GM12874 (cell line): ENCODE data around the gene GRK4.

Experiments
- CTCF ChIP-seq: IDR thresholded peaks from 2 replicates; pipeline ENCODE4 v1.5.1; 2011; ENCODE audit warnings: low read depth, mild to moderate bottlenecking, control low read depth, low read length, moderate library complexity; ENCODE audit not compliant: insufficient read depth

Gene GRK4

GRCh38 chr4:2930135-2930757 lies 33.1 kb upstream of the GRK4 start:
- no peak for TF ChIP-seq CTCF

GRCh38 chr4:2930758-2931511 lies 32.4 kb upstream of the GRK4 start:
- peak; percentile 33; the same call in 1 of the 2 replicates for TF ChIP-seq CTCF

- TF ChIP-seq CTCF = peak; percentile 62
These were observed 31.7 kb upstream of the GRK4 start for GRCh38 chr4:2931512-2932301.

GRCh38 chr4:2932321-2932950 lies 30.9 kb upstream of the GRK4 start:
- no peak for TF ChIP-seq CTCF

- no peak for TF ChIP-seq CTCF
These were observed 30.3 kb upstream of the GRK4 start for GRCh38 chr4:2932951-2933565.

- no peak for TF ChIP-seq CTCF
These were observed 29.8 kb upstream of the GRK4 start for GRCh38 chr4:2933566-2934076.
